ENCODE measurements around the gene IMMP2L.
"Not testable (repeated sequence)": the region's sequence is repeated elsewhere in the genome, so short reads cannot be mapped to it uniquely, and the experiment has no call there.

The IMMP2L gene

GRCh38 chr7:110936665-110937064, 625.6 kb downstream of the IMMP2L start:
- not testable (repeated sequence) for H3K36me3 ChIP-seq (ENCODE audit: control insufficient read depth, insufficient read depth, low read length); H3K27ac ChIP-seq (ENCODE audit: low read depth, low read length); H3K27me3 ChIP-seq (ENCODE audit: control insufficient read depth, insufficient read depth, low read length); H3K4me3 ChIP-seq (ENCODE audit: low read depth, low read length); H3K9me3 ChIP-seq (ENCODE audit: control insufficient read depth, insufficient read depth, low read depth, low read length); H3K4me1 ChIP-seq (ENCODE audit: control insufficient read depth, insufficient read depth, low read length); H3K9ac ChIP-seq (ENCODE audit: low read length)

GRCh38 chr7:110929480-110930249, 632.6 kb downstream of the IMMP2L start:
- no peaks in the 10 kb centered on the region for H3K9me3 ChIP-seq (ENCODE audit: control insufficient read depth, insufficient read depth, low read depth, low read length)
- no peaks in the 10 kb centered on the region for H3K27me3 ChIP-seq (ENCODE audit: control insufficient read depth, insufficient read depth, low read length)
- no peak overlapping the region; the same call in 1 of the 2 replicates for H3K27ac ChIP-seq (ENCODE audit: low read depth, low read length)
- no peaks in the 10 kb centered on the region; the same call in 1 of the 2 replicates for H3K4me1 ChIP-seq (ENCODE audit: control insufficient read depth, insufficient read depth, low read length)
- H3K36me3 ChIP-seq (ENCODE audit: control insufficient read depth, insufficient read depth, low read length) = no peaks in the 10 kb centered on the region
- H3K4me3 ChIP-seq (ENCODE audit: low read depth, low read length) = no peak overlapping the region
- no peak overlapping the region for H3K9ac ChIP-seq (ENCODE audit: low read length)

DNA sequence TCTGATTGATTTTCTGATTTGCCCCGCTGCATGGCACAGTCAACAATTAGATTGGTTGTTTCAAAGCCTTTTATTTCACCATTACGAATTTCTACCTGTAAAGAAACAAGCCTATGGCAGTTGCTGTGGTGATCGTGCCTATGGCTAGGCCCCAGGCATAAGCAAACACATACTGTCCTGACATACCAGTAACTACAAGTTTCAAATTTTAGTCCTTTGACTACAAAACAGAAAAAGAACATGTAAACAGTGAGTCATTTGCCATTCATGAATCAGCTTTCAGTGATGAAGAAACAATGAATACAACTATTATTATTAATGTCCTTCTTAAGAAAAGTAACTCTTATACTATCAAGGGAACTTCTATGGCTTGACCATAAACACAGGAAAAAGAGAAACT, 639.4 kb downstream of the IMMP2L start:
- Histone ChIP-seq H3K36me3 (ENCODE audit: control insufficient read depth, insufficient read depth, low read length) (no peaks in the 10 kb centered on the region), H3K9me3 (ENCODE audit: control insufficient read depth, insufficient read depth, low read depth, low read length) (no peaks in the 10 kb centered on the region), H3K4me3 (ENCODE audit: low read depth, low read length) (no peak overlapping the region), H3K27me3 (ENCODE audit: control insufficient read depth, insufficient read depth, low read length) (no peaks in the 10 kb centered on the region), H3K4me1 (ENCODE audit: control insufficient read depth, insufficient read depth, low read length) (no peaks in the 10 kb centered on the region), H3K9ac (ENCODE audit: low read length) (no peak overlapping the region), H3K27ac (ENCODE audit: low read depth, low read length) (no peak overlapping the region)

DNA sequence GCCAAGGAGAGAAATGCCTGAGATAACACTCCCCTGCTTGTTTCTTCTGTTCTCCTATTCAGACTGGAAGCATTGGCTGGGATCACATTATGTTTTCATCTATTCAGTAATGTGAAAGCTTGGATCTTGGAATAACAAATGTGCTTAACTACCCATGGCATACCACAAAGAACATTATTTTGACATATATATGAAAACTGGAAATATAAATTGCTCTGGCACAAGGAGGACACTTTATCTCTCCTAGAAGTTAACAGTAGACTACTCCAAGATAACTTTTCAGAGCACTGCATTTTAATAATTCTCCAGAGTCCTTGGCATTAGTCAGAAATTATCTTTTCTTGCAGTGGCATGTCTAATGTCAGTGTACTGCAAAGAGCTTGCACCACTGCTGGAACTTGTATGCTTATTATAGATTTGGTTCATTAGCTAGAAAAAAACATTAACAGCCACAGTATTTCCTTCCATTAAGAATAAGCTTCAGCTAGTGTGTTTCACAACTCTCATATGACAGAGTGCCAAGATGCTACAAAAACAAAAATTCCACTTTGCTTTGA, 640.6 kb downstream of the IMMP2L start:
- no peaks in the 10 kb centered on the region for H3K4me1 ChIP-seq (ENCODE audit: control insufficient read depth, insufficient read depth, low read length)
- no peaks in the 10 kb centered on the region for H3K9me3 ChIP-seq (ENCODE audit: control insufficient read depth, insufficient read depth, low read depth, low read length)
- H3K9ac ChIP-seq (ENCODE audit: low read length) = no peak overlapping the region
- H3K27me3 ChIP-seq (ENCODE audit: control insufficient read depth, insufficient read depth, low read length) = no peaks in the 10 kb centered on the region
- no peak overlapping the region for H3K4me3 ChIP-seq (ENCODE audit: low read depth, low read length)
- no peaks in the 10 kb centered on the region for H3K36me3 ChIP-seq (ENCODE audit: control insufficient read depth, insufficient read depth, low read length)
- no peak overlapping the region for H3K27ac ChIP-seq (ENCODE audit: low read depth, low read length)

DNA sequence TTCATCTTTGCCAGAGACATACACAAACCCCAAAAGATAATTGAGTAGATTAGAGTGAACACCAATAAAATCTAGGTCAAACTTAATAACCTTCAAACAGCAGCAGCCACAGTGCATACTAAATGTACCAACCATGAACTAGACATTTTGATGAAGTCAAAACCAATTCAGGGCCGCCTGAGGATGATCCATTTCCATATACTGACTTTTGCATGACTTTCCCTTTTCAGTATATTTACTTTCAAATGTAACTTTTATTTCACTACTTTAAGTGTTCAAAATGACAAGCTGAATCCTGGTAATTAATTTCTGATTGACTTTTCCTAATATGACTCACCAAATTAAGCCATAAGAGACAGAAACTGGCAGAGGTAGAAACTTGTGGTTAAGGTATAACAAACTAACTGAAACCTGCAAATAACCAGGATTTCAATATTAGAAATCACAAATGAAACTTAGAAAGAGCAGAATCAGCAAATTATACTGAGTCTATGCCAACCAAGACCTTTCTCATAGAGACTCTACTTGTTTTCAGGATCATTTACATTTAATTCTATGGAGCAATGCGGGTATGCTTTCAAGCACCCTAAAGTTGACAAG, 643.2 kb downstream of the IMMP2L start:
- H3K27me3 ChIP-seq (ENCODE audit: control insufficient read depth, insufficient read depth, low read length) = no peaks in the 10 kb centered on the region
- H3K27ac ChIP-seq (ENCODE audit: low read depth, low read length) = no peak overlapping the region
- H3K9me3 ChIP-seq (ENCODE audit: control insufficient read depth, insufficient read depth, low read depth, low read length) = no peaks in the 10 kb centered on the region
- H3K4me1 ChIP-seq (ENCODE audit: control insufficient read depth, insufficient read depth, low read length) = no peaks in the 10 kb centered on the region
- H3K9ac ChIP-seq (ENCODE audit: low read length) = no peak overlapping the region
- H3K36me3 ChIP-seq (ENCODE audit: control insufficient read depth, insufficient read depth, low read length) = no peaks in the 10 kb centered on the region
- no peak overlapping the region for H3K4me3 ChIP-seq (ENCODE audit: low read depth, low read length)

- Histone ChIP-seq H3K9me3 (ENCODE audit: control insufficient read depth, insufficient read depth, low read depth, low read length) (no peaks in the 10 kb centered on the region), H3K27ac (ENCODE audit: low read depth, low read length) (no peak overlapping the region), H3K4me3 (ENCODE audit: low read depth, low read length) (no peak overlapping the region), H3K4me1 (ENCODE audit: control insufficient read depth, insufficient read depth, low read length) (no peaks in the 10 kb centered on the region), H3K27me3 (ENCODE audit: control insufficient read depth, insufficient read depth, low read length) (no peaks in the 10 kb centered on the region), H3K36me3 (ENCODE audit: control insufficient read depth, insufficient read depth, low read length) (no peaks in the 10 kb centered on the region), H3K9ac (ENCODE audit: low read length) (no peak overlapping the region)
Measured at GRCh38 chr7:110914263-110914662, 648.0 kb downstream of the IMMP2L start.

DNA sequence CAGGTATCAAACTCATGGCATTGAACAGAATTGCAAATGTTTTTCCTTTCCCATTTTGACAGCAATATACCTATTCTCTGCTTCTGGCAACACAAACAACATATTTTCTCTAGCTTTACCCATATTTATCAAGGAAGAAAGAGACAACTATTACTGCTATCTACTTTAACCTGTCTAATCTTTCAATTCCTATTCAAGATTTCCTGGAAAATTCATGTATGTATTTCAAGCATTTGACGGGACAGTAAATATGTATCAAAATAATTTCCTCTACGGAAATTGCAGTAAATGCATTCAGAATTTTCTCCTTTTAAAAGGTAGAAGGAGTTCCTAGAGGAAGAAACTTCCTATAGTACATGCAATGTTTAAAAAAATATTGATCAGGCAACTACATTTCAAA, 650.7 kb downstream of the IMMP2L start:
- Histone ChIP-seq H3K4me1 (ENCODE audit: control insufficient read depth, insufficient read depth, low read length) (no peaks in the 10 kb centered on the region), H3K27ac (ENCODE audit: low read depth, low read length) (no peak overlapping the region), H3K36me3 (ENCODE audit: control insufficient read depth, insufficient read depth, low read length) (no peaks in the 10 kb centered on the region), H3K4me3 (ENCODE audit: low read depth, low read length) (no peak overlapping the region), H3K27me3 (ENCODE audit: control insufficient read depth, insufficient read depth, low read length) (no peaks in the 10 kb centered on the region), H3K9ac (ENCODE audit: low read length) (no peak overlapping the region), H3K9me3 (ENCODE audit: control insufficient read depth, insufficient read depth, low read depth, low read length) (no peaks in the 10 kb centered on the region)

- Histone ChIP-seq H3K36me3 (ENCODE audit: control insufficient read depth, insufficient read depth, low read length) (no peaks in the 10 kb centered on the region), H3K27ac (ENCODE audit: low read depth, low read length) (no peak overlapping the region), H3K27me3 (ENCODE audit: control insufficient read depth, insufficient read depth, low read length) (no peaks in the 10 kb centered on the region), H3K9me3 (ENCODE audit: control insufficient read depth, insufficient read depth, low read depth, low read length) (no peaks in the 10 kb centered on the region), H3K4me1 (ENCODE audit: control insufficient read depth, insufficient read depth, low read length) (no peaks in the 10 kb centered on the region), H3K4me3 (ENCODE audit: low read depth, low read length) (no peak overlapping the region), H3K9ac (ENCODE audit: low read length) (no peak overlapping the region)
Measured at GRCh38 chr7:110909117-110909516, 653.2 kb downstream of the IMMP2L start.

DNA sequence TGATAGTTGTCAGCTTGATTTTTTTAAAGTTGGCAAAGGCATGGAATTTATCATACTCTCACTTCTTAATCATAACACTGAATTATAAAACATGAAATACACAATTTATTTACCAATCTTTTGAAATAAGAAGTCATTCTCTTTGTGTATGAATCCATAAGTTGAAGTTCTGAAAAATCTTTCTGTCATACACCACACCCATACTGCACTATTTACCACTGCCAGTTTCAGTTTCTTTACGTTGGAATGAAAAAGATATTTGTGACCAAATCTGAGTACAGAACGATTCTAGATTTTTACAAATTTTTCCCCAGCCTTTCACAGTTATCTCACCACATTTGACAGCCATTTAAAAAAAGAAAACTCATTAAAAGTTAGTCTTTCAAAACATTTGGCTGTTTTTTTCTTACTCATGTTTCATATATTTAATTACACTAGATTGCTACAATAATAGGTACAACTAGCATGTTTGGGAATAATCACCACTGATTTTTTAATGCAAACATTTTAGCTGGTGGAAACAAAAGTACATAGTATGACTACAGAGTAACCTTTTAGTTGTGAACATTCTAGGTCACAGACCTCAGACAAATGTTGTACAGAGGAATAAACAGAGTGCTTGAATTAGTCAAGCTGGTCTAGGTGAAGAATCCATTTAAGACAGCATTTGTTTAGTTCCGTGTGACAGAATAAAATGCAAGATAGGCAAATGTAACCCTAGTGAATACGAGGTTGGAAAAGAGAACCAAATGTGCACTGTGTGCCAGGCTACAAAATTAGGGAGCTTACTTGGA, 656.3 kb downstream of the IMMP2L start:
- Histone ChIP-seq H3K27me3 (ENCODE audit: control insufficient read depth, insufficient read depth, low read length) (no peaks in the 10 kb centered on the region), H3K4me3 (ENCODE audit: low read depth, low read length) (no peak overlapping the region), H3K9ac (ENCODE audit: low read length) (no peak overlapping the region), H3K4me1 (ENCODE audit: control insufficient read depth, insufficient read depth, low read length) (no peaks in the 10 kb centered on the region), H3K36me3 (ENCODE audit: control insufficient read depth, insufficient read depth, low read length) (no peaks in the 10 kb centered on the region), H3K27ac (ENCODE audit: low read depth, low read length) (no peak overlapping the region), H3K9me3 (ENCODE audit: control insufficient read depth, insufficient read depth, low read depth, low read length) (no peaks in the 10 kb centered on the region)

DNA sequence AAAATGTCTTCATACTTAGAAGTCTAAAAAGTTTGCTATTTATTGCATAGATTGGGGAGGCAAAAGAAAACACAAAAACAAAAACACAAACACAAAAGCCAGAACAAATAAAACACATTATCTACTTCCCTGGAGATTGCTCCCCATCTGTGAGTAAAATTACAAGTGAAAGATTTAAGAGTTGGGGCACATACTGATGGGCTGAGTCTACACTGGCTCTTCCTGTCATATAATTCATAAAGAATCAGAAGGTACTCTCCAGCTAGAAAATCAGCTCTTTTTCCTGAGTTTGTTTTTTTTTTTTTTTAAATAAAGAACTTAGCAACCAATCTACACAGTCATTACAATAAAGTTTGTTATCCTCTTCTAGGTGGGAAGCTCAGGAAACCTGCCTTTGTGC, 663.8 kb downstream of the IMMP2L start:
- no peaks in the 10 kb centered on the region for H3K27me3 ChIP-seq (ENCODE audit: control insufficient read depth, insufficient read depth, low read length)
- H3K9me3 ChIP-seq (ENCODE audit: control insufficient read depth, insufficient read depth, low read depth, low read length) = peaks cover 14% of the 10 kb centered on the region
- H3K36me3 ChIP-seq (ENCODE audit: control insufficient read depth, insufficient read depth, low read length) = no peaks in the 10 kb centered on the region
- no peak overlapping the region for H3K4me3 ChIP-seq (ENCODE audit: low read depth, low read length)
- no peak overlapping the region for H3K27ac ChIP-seq (ENCODE audit: low read depth, low read length)
- H3K4me1 ChIP-seq (ENCODE audit: control insufficient read depth, insufficient read depth, low read length) = no peaks in the 10 kb centered on the region
- H3K9ac ChIP-seq (ENCODE audit: low read length) = no peak overlapping the region

DNA sequence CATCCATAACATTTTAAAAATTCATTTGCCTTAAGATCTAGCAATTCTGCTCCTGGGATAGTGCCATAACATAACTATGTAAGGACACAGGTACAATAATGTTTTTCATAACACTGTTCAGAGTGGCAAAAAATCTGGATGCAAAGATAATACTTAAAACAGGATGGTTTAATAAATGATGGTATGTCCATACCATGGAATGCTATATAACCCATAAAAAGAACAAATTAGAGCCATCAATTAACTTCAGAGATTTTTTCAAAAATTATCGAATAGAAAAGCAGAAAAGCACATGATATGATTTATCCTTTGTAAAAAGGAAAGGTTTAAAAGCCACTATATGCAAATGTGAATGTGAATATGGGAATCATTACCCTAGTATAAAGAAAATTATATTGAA, 664.8 kb downstream of the IMMP2L start:
- no peak overlapping the region for H3K4me3 ChIP-seq (ENCODE audit: low read depth, low read length)
- peaks cover 14% of the 10 kb centered on the region for H3K9me3 ChIP-seq (ENCODE audit: control insufficient read depth, insufficient read depth, low read depth, low read length)
- H3K4me1 ChIP-seq (ENCODE audit: control insufficient read depth, insufficient read depth, low read length) = no peaks in the 10 kb centered on the region
- H3K9ac ChIP-seq (ENCODE audit: low read length) = no peak overlapping the region
- H3K27ac ChIP-seq (ENCODE audit: low read depth, low read length) = no peak overlapping the region
- no peaks in the 10 kb centered on the region for H3K27me3 ChIP-seq (ENCODE audit: control insufficient read depth, insufficient read depth, low read length)
- H3K36me3 ChIP-seq (ENCODE audit: control insufficient read depth, insufficient read depth, low read length) = no peaks in the 10 kb centered on the region

Measured in HUES6 (cell line).